Caco-2 (cell line): Measurements from ENCODE around the gene KLRC3. TPM values are rescaled to one million over a fixed set of nuclear protein-coding genes. Genes with fewer than 3 reads are reported as not detected.

Experiments used
- BruUV-seq: library from RNA; stranded (reverse); fragments of 400-500 nt; replicated peaks from 2 replicates; lab custom pipeline; 2021; lab: Mats Ljungman, UMichigan
- CTCF ChIA-PET: fragments of 300-600 bp; sonication (Branson Sonifier 250); formaldehyde crosslinking; loops from one replicate; lab custom pipeline; 2022; ENCODE audit warnings: antibody characterized with exemption; lab: Charles Lee
- POLR2A ChIA-PET: fragments of 300-600 bp; sonication (Branson Sonifier 250); formaldehyde crosslinking; loops from one replicate; lab custom pipeline; 2022; ENCODE audit warnings: antibody characterized with exemption; lab: Charles Lee
- DNase-seq, 2 experiments: peaks; one replicate each; pipeline versions ENCODE4 v3.0.0 to v3.0.0-alpha.2; 2020 to 2022
- H3K27me3 ChIP-seq: replicated peaks from 2 replicates; pipeline ENCODE4 v1.6.0; 2011; ENCODE audit warnings: low read length; ENCODE audit not compliant: control insufficient read depth, insufficient read depth
- H3K36me3 ChIP-seq: 2 replicates; pipeline ENCODE4 v1.5.1; 2011; ENCODE audit warnings: low read length; ENCODE audit not compliant: control insufficient read depth, insufficient read depth
- H3K4me1 ChIP-seq: fragments of 250-450 bp; sonication (Bioruptor Pico); 2 replicates; pipeline ENCODE4 v1.5.1; 2020; ENCODE audit warnings: mild to moderate bottlenecking
- H3K4me3 ChIP-seq: 2 replicates; pipeline ENCODE4 v1.5.1; 2011; ENCODE audit warnings: low read depth, mild to moderate bottlenecking, control low read depth, low read length
- H3K9me3 ChIP-seq: fragments of 250-450 bp; sonication (Bioruptor Pico); 2 replicates; pipeline ENCODE4 v1.5.1; 2020; ENCODE audit warnings: mild to moderate bottlenecking, moderate library complexity
- H3K27ac Mint-ChIP-seq: one replicate; pipeline ENCODE4 v1.8.0; 2022; ENCODE audit warnings: mixed read lengths; ENCODE audit not compliant: unreplicated experiment
- H3K27me3 Mint-ChIP-seq: one replicate; pipeline ENCODE4 v1.8.0; 2022; ENCODE audit warnings: mixed read lengths; ENCODE audit not compliant: insufficient read depth, unreplicated experiment
- H3K36me3 Mint-ChIP-seq: one replicate; pipeline ENCODE4 v1.8.0; 2022; ENCODE audit warnings: mild to moderate bottlenecking, mixed read lengths; ENCODE audit not compliant: insufficient read depth, unreplicated experiment
- H3K4me1 Mint-ChIP-seq: one replicate; pipeline ENCODE4 v1.8.0; 2022; ENCODE audit warnings: low read depth, mixed read lengths; ENCODE audit not compliant: unreplicated experiment
- H3K4me3 Mint-ChIP-seq: one replicate; pipeline ENCODE4 v1.8.0; 2022; ENCODE audit warnings: mild to moderate bottlenecking, moderate library complexity, mixed read lengths; ENCODE audit not compliant: unreplicated experiment
- H3K9me3 Mint-ChIP-seq: one replicate; pipeline ENCODE4 v1.8.0; 2022; ENCODE audit warnings: mixed read lengths; ENCODE audit not compliant: unreplicated experiment
- intact Hi-C: fragments of 100-400 bp; cut with micrococcal nuclease; formaldehyde crosslinking; loops from one replicate; pipeline ENCODE4 v1.10.0; 2022; ENCODE audit not compliant: unreplicated experiment
- total RNA-seq: library from RNA; stranded (reverse); gene quantifications from 2 replicates; pipeline ENCODE4 v1.2.3, GENCODE V29; 2022
- TF ChIP-seq, protein P1 (sequence below), 2 experiments: fragments of 200-600 bp in 1 of 2; IDR thresholded peaks; 1 replicate in 1 of 2; 2 replicates in 1 of 2; pipeline versions ENCODE4 v1.5.1 to v1.8.0; 2011 to 2022; ENCODE audit warnings: antibody characterized with exemption in 1 of 2, control low read depth in 1 of 2, inconsistent platforms in 1 of 2, low read depth in 1 of 2, low read length in 1 of 2, mild to moderate bottlenecking in 1 of 2, moderate library complexity in 1 of 2; ENCODE audit not compliant: insufficient read depth in 1 of 2, severe bottlenecking in 1 of 2, unreplicated experiment in 1 of 2

The KLRC3 gene
- total RNA-seq, 1 experiment from 2014 or later: not detected

DNA sequence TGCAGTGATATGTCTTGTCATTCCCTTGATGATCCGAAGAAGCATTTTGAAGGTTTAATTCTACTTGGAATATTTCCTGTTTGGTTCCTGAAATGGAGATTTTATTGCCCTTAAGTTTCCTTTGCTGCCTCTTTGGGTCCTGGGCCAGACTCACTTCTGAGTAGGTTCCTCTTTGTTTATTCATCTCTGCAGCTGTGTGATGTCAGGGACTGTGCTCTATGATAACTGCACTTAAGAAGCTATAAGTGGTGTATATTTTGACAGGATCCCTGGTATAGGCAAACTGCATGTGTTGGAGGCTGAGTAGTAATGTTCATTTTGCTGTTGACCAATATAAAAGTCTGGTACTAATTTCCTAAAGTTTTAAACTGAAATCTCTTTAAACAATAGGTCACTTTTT, 11.0 kb downstream of the KLRC3 start, which contains the start of gene KLRC4:
Gene KLRC4 (minus strand): TSS at position 366 of the 400 bp plus-strand sequence. CDS start 182 bp downstream, at position 184.
- Histone ChIP-seq H3K4me3 (no peak within 1 kb of the TSS), H3K9me3 (no peaks in the 10 kb centered on the region), H3K4me1 (no peaks in the 10 kb centered on the region), H3K27me3 (no peaks in the 10 kb centered on the region), H3K36me3 (no peaks in the 10 kb centered on the region)
- no peaks in the 10 kb centered on the region for H3K27me3 Mint-ChIP-seq
- TF ChIP-seq, protein P1, sequence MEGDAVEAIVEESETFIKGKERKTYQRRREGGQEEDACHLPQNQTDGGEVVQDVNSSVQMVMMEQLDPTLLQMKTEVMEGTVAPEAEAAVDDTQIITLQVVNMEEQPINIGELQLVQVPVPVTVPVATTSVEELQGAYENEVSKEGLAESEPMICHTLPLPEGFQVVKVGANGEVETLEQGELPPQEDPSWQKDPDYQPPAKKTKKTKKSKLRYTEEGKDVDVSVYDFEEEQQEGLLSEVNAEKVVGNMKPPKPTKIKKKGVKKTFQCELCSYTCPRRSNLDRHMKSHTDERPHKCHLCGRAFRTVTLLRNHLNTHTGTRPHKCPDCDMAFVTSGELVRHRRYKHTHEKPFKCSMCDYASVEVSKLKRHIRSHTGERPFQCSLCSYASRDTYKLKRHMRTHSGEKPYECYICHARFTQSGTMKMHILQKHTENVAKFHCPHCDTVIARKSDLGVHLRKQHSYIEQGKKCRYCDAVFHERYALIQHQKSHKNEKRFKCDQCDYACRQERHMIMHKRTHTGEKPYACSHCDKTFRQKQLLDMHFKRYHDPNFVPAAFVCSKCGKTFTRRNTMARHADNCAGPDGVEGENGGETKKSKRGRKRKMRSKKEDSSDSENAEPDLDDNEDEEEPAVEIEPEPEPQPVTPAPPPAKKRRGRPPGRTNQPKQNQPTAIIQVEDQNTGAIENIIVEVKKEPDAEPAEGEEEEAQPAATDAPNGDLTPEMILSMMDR (IDR thresholded peaks at IDR 0.05; ENCODE audit: insufficient read depth in 1 of 2, low read depth in 1 of 2, low read length in 1 of 2, severe bottlenecking in 1 of 2, unreplicated experiment in 1 of 2): no peak
- intact Hi-C loops: no loop called here
- peaks cover 5% of the 10 kb centered on the region for H3K4me1 Mint-ChIP-seq
- no peaks in the 10 kb centered on the region for H3K9me3 Mint-ChIP-seq
- H3K27ac Mint-ChIP-seq: no peak within 1 kb of the TSS
- CTCF ChIA-PET: no interaction called here
- no peaks in the 10 kb centered on the region for H3K36me3 Mint-ChIP-seq
- no peak for DNase-seq
- POLR2A ChIA-PET: no interaction called here
- no TSS peak for BruUV-seq
- no peak within 1 kb of the TSS for H3K4me3 Mint-ChIP-seq

DNA sequence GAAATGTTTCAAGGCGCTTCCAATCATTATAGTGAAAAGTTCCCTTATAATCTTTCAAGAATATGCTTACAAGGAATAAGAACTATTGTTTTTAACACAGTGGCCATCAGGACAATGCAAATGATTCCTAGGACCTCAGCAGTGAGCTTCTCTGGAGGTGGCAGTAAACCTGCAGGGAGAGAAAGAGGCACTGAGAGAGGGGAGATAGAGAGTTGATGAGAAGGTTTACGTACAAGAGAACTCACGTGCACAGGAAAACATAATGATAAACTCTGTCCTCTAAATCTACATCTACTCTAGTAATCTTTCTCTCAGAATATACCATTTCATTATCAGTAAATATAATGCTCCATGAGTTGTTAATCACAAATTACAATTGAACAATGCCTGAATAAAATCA, 11.6 kb downstream of the KLRC3 start:
- H3K36me3 Mint-ChIP-seq: no peaks in the 10 kb centered on the region
- H3K36me3 ChIP-seq: no peaks in the 10 kb centered on the region
- ChIA-PET POLR2A (no interaction called here), CTCF (no interaction called here)
- no TSS peak for BruUV-seq
- intact Hi-C loops: no loop called here
- H3K4me3 ChIP-seq: no peak overlapping the region
- H3K27ac Mint-ChIP-seq: no peak overlapping the region
- TF ChIP-seq, protein P1 (IDR thresholded peaks at IDR 0.05; ENCODE audit: insufficient read depth in 1 of 2, low read depth in 1 of 2, low read length in 1 of 2, severe bottlenecking in 1 of 2, unreplicated experiment in 1 of 2): no peak
- H3K27me3 Mint-ChIP-seq: no peaks in the 10 kb centered on the region
- no peak for DNase-seq
- H3K4me3 Mint-ChIP-seq: no peak overlapping the region
- H3K9me3 Mint-ChIP-seq: no peaks in the 10 kb centered on the region
- H3K4me1 Mint-ChIP-seq: peaks cover 5% of the 10 kb centered on the region
- H3K9me3 ChIP-seq: no peaks in the 10 kb centered on the region
- no peaks in the 10 kb centered on the region for H3K27me3 ChIP-seq
- H3K4me1 ChIP-seq: no peaks in the 10 kb centered on the region

DNA sequence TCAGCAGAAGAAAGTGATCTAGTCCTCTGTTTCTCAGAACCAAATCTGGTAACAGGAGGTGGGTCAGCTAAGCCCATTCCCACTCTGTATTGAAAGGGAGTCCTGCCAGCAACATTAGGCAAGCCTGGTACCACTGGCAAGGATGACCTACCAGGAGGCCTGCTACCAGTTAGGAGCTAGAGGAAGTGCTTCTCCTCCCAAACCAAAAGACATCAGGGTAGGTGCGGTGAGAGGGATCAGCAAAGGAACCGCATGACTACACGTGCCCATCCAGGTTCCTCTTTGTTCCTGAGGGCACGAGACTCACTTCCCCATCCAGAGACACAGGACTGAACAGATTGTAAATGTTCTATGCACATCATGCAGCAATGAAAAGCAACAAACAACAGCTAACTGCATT, 13.7 kb downstream of the KLRC3 start:
- intact Hi-C loops: no loop called here
- H3K27me3 Mint-ChIP-seq: no peaks in the 10 kb centered on the region
- CTCF ChIA-PET: no interaction called here

More for the DNA sequence above, 13.7 kb downstream of the KLRC3 start:
- Histone ChIP-seq H3K9me3 (no peaks in the 10 kb centered on the region), H3K36me3 (no peaks in the 10 kb centered on the region), H3K27me3 (no peaks in the 10 kb centered on the region), H3K4me1 (no peaks in the 10 kb centered on the region), H3K4me3 (no peak overlapping the region)
- BruUV-seq: no TSS peak
- Mint-ChIP-seq H3K9me3 (no peaks in the 10 kb centered on the region), H3K36me3 (no peaks in the 10 kb centered on the region), H3K4me1 (peaks cover 5% of the 10 kb centered on the region), H3K4me3 (no peak overlapping the region), H3K27ac (no peak overlapping the region)
- TF ChIP-seq, protein P1 (IDR thresholded peaks at IDR 0.05; ENCODE audit: insufficient read depth in 1 of 2, low read depth in 1 of 2, low read length in 1 of 2, severe bottlenecking in 1 of 2, unreplicated experiment in 1 of 2): no peak
- no peak for DNase-seq
- POLR2A ChIA-PET: no interaction called here
